HG02981 (cell line): ENCODE results near the gene CNNM3.
"Not testable (repeated sequence)": the region's sequence is repeated elsewhere in the genome, so short reads cannot be mapped to it uniquely, and the experiment has no call there.

ENCODE experiments used
- ATAC-seq: cut with Tn5 transposase; IDR thresholded peaks from one replicate; pipeline ENCODE4 v1.9.1; 2021; ENCODE audit warnings: mild to moderate bottlenecking, moderate library complexity; ENCODE audit not compliant: unreplicated experiment

CNNM3 gene

GRCh38 chr2:96816127-96816835, at the start of gene CNNM3:
TSS of gene CNNM3 (plus strand) at chr2:96816268. CDS start at chr2:96816278, 10 bp downstream.
- peak; percentile 81 for ATAC-seq

DNA sequence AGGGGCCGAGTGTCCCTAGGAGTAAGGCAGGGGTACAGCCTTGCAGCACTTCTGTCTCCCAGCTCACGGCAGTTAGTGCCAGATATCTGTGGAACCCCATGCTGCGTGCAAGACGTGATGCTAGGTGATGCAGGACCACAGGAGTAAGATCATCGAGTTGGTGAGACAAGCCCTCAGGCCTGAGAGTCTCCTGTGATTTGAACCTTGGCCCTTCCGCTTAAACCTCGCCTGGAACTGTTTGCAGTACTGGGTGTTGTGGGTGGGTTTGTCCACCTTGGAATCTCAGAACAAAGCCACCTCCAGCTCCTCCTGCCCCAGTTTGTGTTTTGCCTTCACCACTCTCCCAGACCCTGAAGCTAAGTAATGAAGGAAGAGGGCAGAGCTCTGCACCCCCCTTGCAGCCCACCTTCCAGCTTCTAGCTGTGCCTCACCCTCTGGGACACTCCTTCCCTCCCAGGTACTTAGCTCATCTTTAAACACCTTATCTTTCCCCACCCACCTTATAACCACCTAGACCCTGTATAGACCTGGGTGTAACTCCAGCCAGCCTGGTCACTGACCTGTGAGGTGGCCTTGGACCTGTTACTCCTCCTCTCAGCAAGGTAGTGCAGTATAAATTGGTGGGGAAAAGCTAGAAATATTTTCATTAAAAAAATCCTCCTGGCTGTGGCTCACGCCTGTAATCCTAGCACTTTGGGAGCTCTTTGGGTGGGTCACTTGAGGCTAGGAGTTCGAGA, 48.8 kb upstream of the CNNM3 start:
- no peak for ATAC-seq

DNA sequence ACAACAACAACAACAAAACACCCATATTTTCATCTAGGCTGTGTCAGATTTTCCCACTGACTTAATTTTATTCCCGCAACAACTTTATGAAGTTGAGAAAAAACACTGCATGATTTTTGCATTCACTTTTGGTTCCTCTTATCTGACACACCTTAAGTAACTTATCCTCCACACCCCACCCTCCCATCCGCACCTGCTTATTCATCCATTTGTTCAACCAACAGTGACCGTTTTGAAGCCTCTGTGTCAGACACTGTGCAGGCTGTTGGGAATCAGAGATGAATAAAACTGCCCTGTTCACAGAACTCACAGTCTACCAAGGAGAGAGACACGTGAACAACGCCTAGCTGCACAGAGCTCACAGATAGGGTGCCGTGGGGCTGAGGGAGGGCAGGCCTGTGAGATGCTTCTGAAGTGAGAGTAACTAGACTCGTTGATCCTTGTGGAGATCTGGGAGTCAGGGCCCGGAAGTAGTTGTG, 47.9 kb upstream of the CNNM3 start:
- ATAC-seq = no peak

GRCh38 chr2:96769814-96770213, 46.3 kb upstream of the CNNM3 start:
- ATAC-seq = no peak

DNA sequence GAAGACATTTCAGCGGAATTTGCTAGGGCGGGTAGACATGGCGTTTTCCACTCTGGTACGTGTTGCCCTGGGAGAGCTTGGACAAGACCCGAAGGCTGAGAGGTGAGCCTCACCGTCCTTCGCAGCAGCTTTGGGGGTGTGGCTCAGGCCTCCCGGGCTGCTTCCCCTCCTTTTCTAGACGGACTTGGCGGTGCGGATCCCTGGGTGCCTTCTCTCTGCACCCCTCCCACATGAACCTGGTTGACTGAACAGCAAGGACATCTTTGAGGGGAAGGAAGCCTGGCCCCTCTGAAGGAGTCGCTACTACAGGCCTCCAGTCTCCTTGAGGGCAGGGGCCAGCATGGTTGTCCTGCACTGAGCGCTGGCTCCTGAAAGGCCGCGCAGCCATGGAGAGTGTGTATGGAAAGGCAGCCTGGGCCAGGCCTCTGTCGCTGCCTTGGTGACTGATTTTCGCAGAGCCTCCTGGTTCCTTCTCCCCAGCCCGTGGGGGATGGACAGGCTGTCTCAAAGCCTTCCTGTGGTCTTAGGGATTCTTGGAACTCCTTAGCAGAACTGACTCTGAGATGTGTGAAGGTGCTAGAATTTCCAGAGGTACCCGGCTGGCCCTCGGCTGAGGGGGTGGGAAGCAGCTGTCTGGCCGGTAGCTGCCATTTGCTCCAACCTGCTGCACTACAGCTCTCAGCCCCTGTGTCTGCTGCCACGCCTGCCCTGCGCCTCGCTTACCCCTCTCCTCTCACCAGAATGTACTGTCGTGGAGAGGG, 45.4 kb upstream of the CNNM3 start:
- ATAC-seq = no peak

DNA sequence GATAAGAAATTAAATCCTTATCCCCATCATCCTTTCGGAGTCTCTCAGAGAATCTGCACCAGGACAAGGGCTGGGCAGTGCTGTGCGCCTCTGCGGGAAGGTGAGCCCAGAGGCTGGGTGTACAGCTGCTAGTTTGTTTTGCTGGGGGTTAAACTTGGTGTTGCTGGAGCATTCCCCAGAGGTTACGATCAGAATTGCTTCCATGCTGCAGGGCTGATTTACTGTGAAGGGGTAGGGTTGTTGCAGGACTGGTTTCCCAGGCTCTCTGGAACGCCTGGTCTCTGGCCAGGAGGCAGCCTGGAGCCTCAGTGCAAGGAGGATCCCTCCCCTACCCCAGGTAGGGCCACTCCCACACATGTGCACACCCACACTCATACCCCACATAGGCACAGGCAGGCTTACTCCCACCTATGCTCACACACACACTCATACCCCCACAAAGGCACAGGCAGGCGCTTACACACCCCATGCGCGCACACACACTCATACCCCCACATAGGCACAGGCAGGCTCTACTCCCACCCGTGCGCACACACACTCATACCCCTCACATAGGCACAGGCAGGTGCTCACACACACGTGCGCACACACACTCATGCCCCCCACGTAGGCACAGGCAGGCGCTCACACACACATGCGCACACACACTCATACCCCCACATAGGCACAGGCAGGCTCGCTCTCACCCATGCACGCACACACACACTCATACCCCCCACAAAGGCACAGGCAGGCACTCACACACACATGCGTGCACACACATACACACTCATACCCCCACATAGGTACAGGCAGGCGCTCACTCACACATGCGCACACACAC, 44.1 kb upstream of the CNNM3 start:
- no peak for ATAC-seq

- ATAC-seq = no peak
Observed at GRCh38 chr2:96772903-96773671, 43.0 kb upstream of the CNNM3 start.

GRCh38 chr2:96773922-96774321, 42.1 kb upstream of the CNNM3 start:
- no peak for ATAC-seq

DNA sequence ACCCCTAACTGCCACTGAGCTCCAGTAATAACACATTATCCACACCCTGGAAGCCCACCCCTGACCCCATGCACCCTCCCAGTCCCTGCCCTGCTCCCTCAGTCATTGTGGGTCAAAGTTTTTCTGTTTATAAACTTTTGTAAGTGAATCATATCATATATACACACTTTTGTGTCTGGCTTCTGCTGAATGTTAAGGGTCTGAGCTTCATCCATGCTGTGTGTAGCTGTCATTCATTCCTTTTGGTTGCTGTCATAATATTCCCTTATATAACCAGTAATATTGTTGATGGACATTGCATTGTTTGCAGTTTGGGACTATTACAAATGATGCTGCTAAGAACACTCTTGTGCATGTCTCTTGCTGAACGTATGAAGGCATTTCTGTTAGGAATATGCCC, 40.9 kb upstream of the CNNM3 start:
- no peak for ATAC-seq

DNA sequence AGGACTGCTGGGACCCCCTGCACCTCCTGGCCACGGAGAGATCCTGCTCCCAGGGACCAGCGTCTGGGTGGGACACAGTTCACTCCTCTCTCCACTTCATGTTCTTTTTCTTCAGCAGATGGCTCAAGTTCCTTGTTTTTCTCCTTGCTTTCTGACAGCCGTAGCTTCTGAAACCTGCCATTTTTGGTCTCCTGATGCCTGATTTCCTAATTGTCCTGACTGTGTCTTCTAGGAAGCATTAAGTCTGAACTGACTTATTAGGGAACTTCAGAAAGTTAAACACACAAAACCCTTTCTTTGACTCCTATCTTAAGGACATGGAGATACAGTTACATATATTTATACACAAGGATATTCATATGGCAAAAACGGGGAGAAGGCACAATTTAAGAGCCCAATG, 32.7 kb upstream of the CNNM3 start:
- ATAC-seq = no peak

DNA sequence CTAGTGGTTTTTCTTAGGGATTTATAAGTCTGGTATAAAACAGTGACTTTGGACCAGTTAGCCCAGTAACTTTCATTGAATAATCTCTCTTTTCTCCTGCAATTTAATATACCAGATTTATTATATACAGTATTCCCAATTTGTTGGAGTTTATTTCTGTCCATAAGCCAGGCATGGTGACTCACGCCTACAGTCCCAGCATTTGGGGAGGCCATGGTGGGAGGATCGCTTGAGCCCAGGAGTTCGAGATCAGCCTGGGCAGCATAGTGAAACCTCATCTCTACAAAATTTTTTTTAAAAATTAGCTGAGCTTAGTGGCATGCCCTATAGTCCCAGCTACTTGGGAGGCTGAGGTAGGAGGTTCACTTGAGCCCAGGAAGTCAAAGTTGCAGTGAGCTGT, 28.7 kb upstream of the CNNM3 start:
- no peak for ATAC-seq

DNA sequence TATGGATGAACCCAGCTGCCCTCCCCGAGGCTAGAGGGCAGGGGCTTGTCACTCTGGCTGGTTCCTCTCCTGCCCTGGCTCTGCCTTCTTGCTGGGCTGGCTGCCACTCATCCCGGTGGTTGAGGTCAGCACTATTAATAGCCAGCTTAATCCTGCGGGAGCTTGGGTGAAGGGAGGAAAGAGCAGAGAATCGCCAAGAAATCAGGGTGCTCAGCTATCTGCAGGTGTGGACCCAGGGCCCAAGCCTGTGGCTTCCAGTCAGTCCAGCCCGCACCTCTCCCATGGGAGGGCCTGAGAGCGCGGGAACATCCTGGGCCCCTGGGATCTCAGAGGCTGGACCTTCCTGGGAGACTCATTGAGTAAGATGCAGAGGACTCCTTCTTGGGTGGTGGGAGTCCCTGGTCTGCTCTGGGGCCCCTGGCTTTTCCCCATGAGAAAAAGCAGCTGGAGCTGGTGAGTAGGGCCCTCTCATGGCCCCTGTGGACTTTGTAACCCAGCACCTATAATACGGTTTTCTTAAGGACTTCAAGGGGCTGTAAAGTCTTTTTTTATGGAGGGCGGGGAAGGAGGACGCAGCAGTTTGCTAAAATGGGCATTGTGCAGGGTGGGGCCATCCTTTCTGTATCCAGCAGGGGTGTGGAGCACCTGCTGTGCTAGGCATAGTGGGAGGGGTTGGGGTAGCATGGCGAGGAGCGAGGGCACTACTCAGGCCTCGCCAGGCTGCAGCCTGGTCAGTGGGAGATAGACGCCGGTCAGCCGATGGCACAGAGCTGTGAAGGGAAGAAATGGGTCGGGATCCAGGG, 27.4 kb upstream of the CNNM3 start:
- no peak for ATAC-seq

DNA sequence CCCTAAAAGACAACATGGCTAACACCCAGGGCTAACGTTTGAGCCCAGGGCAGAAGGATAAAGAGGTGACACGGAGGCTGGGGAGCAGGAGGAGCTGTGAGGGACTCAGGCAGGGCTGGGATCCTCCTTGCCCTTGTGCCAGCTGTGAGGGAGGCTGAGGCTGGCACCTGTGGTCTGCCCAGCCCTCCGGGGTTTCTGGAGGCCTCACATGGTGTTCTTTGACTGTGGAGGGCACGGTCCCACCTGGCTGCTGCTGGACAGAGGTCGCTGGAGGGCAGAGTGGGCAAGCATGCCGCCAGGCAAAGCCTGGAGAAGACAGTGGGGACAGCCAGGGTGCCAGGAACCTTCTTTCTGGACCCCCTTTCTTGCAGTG, 26.8 kb upstream of the CNNM3 start:
- no peak for ATAC-seq

DNA sequence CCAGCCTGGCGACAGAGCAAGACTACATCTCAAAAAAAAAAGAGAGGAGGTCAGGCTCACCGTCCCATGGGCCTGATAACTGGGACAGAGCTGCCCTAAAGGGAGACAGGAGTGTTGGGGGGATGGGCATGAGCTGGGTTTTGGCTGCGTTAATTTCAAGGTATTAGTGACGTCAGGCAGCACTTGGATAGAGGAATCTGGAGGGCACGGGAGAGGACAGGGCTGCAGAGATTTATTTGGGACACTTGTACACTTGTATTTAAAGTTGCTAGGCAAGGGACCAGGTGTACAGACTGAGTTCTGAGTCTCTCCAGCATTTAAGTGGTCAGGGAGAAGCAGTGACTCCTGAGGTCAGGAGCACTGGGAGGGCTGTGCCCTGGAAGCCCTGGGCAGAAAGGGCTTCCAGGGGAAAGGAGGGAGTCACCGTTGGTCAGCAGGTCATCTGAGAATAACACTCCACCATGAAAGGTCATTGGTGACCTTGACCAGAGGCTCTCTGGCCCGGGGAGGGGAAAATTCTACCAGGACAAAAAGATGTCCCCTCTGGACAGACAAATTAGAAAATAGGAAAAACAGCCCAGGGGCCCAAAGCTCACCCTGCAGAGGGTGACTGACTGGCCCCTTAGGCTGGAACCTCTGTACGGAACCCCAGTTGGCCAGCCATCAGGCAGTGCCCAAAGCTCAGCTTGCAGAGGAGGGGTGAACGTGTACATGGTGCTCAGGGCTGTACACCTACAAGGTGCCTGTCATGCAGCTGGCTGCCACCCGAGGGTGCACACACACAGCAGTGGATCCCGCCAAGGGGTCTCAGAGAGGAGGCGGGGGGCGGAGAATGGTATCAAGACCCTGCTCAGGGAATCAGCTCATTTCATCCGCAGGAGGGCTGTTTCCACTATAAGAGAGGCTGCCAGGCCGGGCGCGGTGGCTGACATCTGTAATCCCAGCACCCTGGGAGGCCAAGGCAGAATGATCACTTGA, 23.0 kb upstream of the CNNM3 start:
- no peak for ATAC-seq

GRCh38 chr2:96795076-96795475, 21.0 kb upstream of the CNNM3 start:
- ATAC-seq = no peak

DNA sequence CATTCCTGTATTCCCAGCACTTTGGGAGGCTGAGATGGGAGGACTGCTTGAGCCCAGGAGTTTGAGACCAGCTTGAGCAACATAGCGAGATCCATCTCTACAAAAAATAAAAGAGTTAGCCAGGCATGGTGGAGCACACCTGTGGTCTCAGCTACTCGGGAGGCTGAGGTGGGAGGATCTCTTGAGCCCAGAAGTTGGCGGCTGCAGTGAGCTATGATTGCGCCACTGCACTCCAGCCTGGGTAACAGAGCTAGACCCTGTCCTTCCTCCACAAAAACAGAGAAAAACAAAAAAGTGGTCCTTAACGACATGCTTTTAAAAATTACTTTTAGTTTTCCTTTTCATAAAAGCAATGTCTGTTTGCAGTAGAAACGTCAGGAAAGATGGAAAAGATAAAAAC, 19.6 kb upstream of the CNNM3 start:
- ATAC-seq = not testable (repeated sequence)

- no peak for ATAC-seq
Observed at GRCh38 chr2:96797066-96797625, 18.9 kb upstream of the CNNM3 start.
